ENCODE data around the gene MEF2D.

The MEF2D gene

DNA sequence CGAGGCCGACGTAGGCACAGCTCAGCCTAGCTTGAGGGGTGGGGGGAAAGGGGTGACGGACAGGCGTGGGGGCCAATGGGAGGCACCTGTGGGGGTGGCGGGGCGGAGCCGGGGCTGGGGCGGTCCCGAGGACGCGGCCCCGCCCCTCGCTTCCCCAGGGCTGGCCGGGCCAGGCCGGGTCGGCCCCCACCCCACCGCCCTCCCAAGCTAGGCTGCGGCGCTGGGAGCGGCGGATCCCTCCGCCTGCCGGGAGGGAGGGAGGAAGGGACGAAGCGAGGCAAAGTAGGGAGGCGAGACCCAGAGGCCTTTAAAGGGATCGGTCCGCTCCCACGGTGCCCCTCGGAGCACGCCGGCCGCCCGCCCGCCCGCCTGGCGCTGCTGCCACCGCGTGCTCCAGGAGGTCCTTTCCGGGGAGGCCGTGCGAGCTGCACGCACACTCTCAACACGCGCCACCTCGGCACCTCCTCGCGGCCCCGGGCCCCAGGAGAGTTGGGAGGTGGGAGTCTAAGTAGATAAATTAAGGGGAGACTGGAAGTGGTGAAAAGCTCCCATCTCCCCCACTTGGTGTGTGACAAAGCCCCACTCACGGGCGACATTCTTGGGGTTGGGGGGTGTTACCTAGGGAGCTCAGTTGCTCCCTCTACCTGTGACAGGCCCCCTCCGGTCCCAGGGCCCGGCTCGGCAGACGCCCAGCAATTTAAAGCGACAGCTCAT, 375 bp upstream of the MEF2D start:
- no peaks in the 10 kb centered on the region for H3K9me2 ChIP-seq (replicated peaks; ENCODE audit: low read depth, low read length)
- no peaks in the 10 kb centered on the region for H3K9me3 ChIP-seq (ENCODE audit: insufficient read depth, low read depth, low read length)
- H3K4me1 ChIP-seq (ENCODE audit: insufficient read depth, low read length, poor library complexity, severe bottlenecking): peaks cover 74% of the 10 kb centered on the region
- peak overlapping the region; percentile 88 for H3K4me3 ChIP-seq (ENCODE audit: low read length, poor library complexity, severe bottlenecking)
- peaks cover 43% of the 10 kb centered on the region for H4K20me1 ChIP-seq (ENCODE audit: insufficient read depth, low read length, poor library complexity, severe bottlenecking)
- peak overlapping the region; percentile 89 for H2AFZ ChIP-seq (ENCODE audit: low read length)
- no peaks in the 10 kb centered on the region for H3K36me3 ChIP-seq (ENCODE audit: insufficient read depth, low read length)
- H3K27me3 ChIP-seq (ENCODE audit: insufficient read depth, low read length, poor library complexity, severe bottlenecking): no peaks in the 10 kb centered on the region
- peaks cover 5% of the 10 kb centered on the region; the same call in 1 of the 2 replicates for H3F3A ChIP-seq (ENCODE audit: low read depth)
- H3K79me2 ChIP-seq (ENCODE audit: insufficient read depth, low read length): peaks cover 63% of the 10 kb centered on the region
- TF ChIP-seq, protein P1, sequence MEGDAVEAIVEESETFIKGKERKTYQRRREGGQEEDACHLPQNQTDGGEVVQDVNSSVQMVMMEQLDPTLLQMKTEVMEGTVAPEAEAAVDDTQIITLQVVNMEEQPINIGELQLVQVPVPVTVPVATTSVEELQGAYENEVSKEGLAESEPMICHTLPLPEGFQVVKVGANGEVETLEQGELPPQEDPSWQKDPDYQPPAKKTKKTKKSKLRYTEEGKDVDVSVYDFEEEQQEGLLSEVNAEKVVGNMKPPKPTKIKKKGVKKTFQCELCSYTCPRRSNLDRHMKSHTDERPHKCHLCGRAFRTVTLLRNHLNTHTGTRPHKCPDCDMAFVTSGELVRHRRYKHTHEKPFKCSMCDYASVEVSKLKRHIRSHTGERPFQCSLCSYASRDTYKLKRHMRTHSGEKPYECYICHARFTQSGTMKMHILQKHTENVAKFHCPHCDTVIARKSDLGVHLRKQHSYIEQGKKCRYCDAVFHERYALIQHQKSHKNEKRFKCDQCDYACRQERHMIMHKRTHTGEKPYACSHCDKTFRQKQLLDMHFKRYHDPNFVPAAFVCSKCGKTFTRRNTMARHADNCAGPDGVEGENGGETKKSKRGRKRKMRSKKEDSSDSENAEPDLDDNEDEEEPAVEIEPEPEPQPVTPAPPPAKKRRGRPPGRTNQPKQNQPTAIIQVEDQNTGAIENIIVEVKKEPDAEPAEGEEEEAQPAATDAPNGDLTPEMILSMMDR (conservative IDR thresholded peaks at IDR 0.05; ENCODE audit: low read length): peak; percentile 62
- TF ChIP-seq EZH2phosphoT487 (IDR thresholded peaks at IDR 0.05; ENCODE audit: borderline replicate concordance): no peak
- H3K4me2 ChIP-seq (ENCODE audit: low read depth, low read length, poor library complexity, severe bottlenecking): peak overlapping the region; percentile 98
- peak overlapping the region; percentile 95 for H3K9ac ChIP-seq (ENCODE audit: low read depth, low read length, poor library complexity, severe bottlenecking)

DNA sequence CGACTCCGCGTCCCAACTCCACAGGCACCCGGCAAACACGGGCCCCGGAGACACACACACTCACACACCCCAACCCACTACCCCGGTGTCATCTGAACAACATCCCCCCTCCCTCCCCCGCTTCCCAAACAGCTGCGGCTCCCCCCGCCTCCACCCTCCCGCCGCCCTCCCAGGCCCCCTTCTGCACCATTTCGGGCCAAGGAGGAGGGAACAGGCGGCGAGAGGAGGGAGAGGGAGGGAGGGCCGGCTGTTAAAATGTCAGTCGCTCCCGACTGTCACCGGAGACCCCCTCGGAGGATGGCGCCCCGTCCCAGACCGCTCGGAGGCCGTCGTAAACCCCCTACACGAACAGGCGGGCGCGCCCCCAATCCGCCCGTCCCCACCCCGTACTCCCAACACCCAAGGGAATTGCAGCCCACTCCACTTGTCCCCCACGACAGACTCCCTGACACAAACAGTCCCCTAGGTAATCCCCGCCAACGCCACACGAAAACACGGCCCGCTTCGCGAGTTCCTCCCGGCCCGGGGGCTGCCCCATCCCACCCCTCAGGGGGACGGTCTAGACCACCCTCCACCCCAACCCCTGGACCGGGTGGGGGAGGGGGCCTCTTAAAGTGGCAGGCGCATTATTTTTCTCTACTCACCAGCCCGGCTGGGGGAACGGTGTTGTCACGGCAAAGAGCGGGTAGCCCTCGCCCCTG, 583 bp downstream of the MEF2D start:
- peaks cover 73% of the 10 kb centered on the region for H3K79me2 ChIP-seq (ENCODE audit: insufficient read depth, low read length)

DNA sequence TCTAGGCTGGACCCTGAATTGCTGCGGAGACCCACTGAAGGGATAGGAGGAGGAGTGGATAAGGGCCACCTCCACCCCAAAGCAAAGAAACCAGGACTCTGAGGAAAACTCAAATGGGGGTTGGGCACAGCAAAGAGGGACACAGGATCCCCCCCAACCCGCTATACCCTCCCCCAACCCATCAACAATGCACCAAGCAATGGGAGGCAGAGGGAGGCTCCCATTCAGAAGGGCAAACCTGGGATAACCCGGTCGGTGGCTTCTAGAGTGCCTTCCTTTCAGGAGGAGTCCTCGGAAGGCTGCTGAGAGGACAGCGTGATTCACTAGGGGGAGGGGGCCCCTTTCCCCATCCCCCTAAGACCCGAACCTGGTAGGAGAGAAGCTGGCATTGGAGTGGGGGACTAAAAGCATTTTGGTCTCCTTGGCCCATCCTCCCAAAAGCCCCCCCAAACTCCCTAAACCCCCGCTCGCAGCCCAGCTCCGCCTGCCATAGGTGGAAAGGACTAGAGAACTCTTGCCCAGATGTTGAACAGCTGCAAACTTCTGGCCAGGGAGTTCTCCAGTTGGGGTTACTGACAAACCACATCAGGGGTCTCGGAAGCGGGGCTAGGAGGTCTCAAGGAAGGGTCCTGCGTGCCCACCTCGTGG, 1.3 kb downstream of the MEF2D start:
- H2AFZ ChIP-seq (ENCODE audit: low read length): no peak overlapping the region
- no peak for TF ChIP-seq EZH2phosphoT487 (IDR thresholded peaks at IDR 0.05; ENCODE audit: borderline replicate concordance)
- TF ChIP-seq, protein P1 (conservative IDR thresholded peaks at IDR 0.05; ENCODE audit: low read length): no peak
- H3F3A ChIP-seq (ENCODE audit: low read depth): peaks cover 5% of the 10 kb centered on the region; the same call in 1 of the 2 replicates
- H4K20me1 ChIP-seq (ENCODE audit: insufficient read depth, low read length, poor library complexity, severe bottlenecking): peaks cover 59% of the 10 kb centered on the region
- no peaks in the 10 kb centered on the region for H3K36me3 ChIP-seq (ENCODE audit: insufficient read depth, low read length)
- H3K79me2 ChIP-seq (ENCODE audit: insufficient read depth, low read length): peaks cover 80% of the 10 kb centered on the region
- peak overlapping the region; percentile 72 for H3K9ac ChIP-seq (ENCODE audit: low read depth, low read length, poor library complexity, severe bottlenecking)
- no peaks in the 10 kb centered on the region for H3K9me3 ChIP-seq (ENCODE audit: insufficient read depth, low read depth, low read length)
- H3K4me1 ChIP-seq (ENCODE audit: insufficient read depth, low read length, poor library complexity, severe bottlenecking): peaks cover 66% of the 10 kb centered on the region
- H3K4me2 ChIP-seq (ENCODE audit: low read depth, low read length, poor library complexity, severe bottlenecking): peak overlapping the region; percentile 98
- no peaks in the 10 kb centered on the region for H3K9me2 ChIP-seq (replicated peaks; ENCODE audit: low read depth, low read length)
- H3K4me3 ChIP-seq (ENCODE audit: low read length, poor library complexity, severe bottlenecking): peak overlapping the region; percentile 88
- no peaks in the 10 kb centered on the region for H3K27me3 ChIP-seq (ENCODE audit: insufficient read depth, low read length, poor library complexity, severe bottlenecking)

More for the DNA sequence above, 583 bp downstream of the MEF2D start:
- Histone ChIP-seq H3K4me2 (ENCODE audit: low read depth, low read length, poor library complexity, severe bottlenecking) (peak overlapping the region; percentile 98), H3K4me3 (ENCODE audit: low read length, poor library complexity, severe bottlenecking) (peak overlapping the region; percentile 88), H3K9me3 (ENCODE audit: insufficient read depth, low read depth, low read length) (no peaks in the 10 kb centered on the region), H4K20me1 (ENCODE audit: insufficient read depth, low read length, poor library complexity, severe bottlenecking) (peaks cover 52% of the 10 kb centered on the region), H3F3A (ENCODE audit: low read depth) (peaks cover 5% of the 10 kb centered on the region; the same call in 1 of the 2 replicates), H3K36me3 (ENCODE audit: insufficient read depth, low read length) (no peaks in the 10 kb centered on the region), H2AFZ (ENCODE audit: low read length) (no peak overlapping the region), H3K27me3 (ENCODE audit: insufficient read depth, low read length, poor library complexity, severe bottlenecking) (no peaks in the 10 kb centered on the region), H3K9ac (ENCODE audit: low read depth, low read length, poor library complexity, severe bottlenecking) (peak overlapping the region; percentile 95), H3K4me1 (ENCODE audit: insufficient read depth, low read length, poor library complexity, severe bottlenecking) (peaks cover 70% of the 10 kb centered on the region), H3K9me2 (replicated peaks; ENCODE audit: low read depth, low read length) (no peaks in the 10 kb centered on the region)
- TF ChIP-seq, protein P1 (conservative IDR thresholded peaks at IDR 0.05; ENCODE audit: low read length): no peak
- no peak for TF ChIP-seq EZH2phosphoT487 (IDR thresholded peaks at IDR 0.05; ENCODE audit: borderline replicate concordance)
